OCI-LY1 (cell line): Measurements from ENCODE around the gene ENTPD3.

ENCODE experiments used
- H2AFZ ChIP-seq: fragments of 200-600 bp; sonication (generic), shearing (Covaris generic); 2 replicates; pipeline ENCODE4 v1.6.0; 2014; ENCODE audit warnings: antibody characterized with exemption, mild to moderate bottlenecking, low read length
- H3F3A ChIP-seq: fragments of 200-600 bp; sonication (generic), shearing (Covaris generic); 2 replicates; pipeline ENCODE4 v1.6.0; 2014; ENCODE audit warnings: mild to moderate bottlenecking, antibody characterized with exemption, low read length, moderate library complexity; ENCODE audit not compliant: insufficient read depth
- H3K27ac ChIP-seq: fragments of 200-600 bp; sonication (generic); 2 replicates; pipeline ENCODE4 v1.5.1; 2014; ENCODE audit warnings: low read length, mixed run types, mild to moderate bottlenecking, low read depth; ENCODE audit not compliant: poor library complexity, severe bottlenecking
- H3K27me3 ChIP-seq: fragments of 200-600 bp; sonication (generic); 2 replicates; pipeline ENCODE4 v1.6.0; 2014; ENCODE audit warnings: antibody characterized with exemption, mild to moderate bottlenecking, low read length, moderate library complexity; ENCODE audit not compliant: insufficient read depth
- H3K36me3 ChIP-seq: fragments of 200-600 bp; sonication (generic); 2 replicates; pipeline ENCODE4 v1.6.1; 2014; ENCODE audit warnings: mild to moderate bottlenecking, antibody characterized with exemption, low read length, moderate library complexity, mixed read lengths; ENCODE audit not compliant: insufficient read depth
- H3K4me1 ChIP-seq: fragments of 200-600 bp; sonication (generic); 2 replicates; pipeline ENCODE4 v1.5.1; 2014; ENCODE audit warnings: mild to moderate bottlenecking, low read length, moderate library complexity; ENCODE audit not compliant: insufficient read depth, severe bottlenecking
- H3K4me2 ChIP-seq: fragments of 200-600 bp; sonication (generic), shearing (Covaris generic); 2 replicates; pipeline ENCODE4 v1.6.1; 2014; ENCODE audit warnings: low read length
- H3K4me3 ChIP-seq: fragments of 200-600 bp; sonication (generic); 2 replicates; pipeline ENCODE4 v1.5.1; 2014; ENCODE audit warnings: low read length, low read depth, mild to moderate bottlenecking, mixed read lengths; ENCODE audit not compliant: poor library complexity, severe bottlenecking
- H3K79me2 ChIP-seq: fragments of 200-600 bp; shearing (Covaris generic); 2 replicates; pipeline ENCODE4 v1.6.1; 2016; ENCODE audit warnings: mixed run types, low read length, mixed read lengths; ENCODE audit not compliant: insufficient read depth
- H3K9ac ChIP-seq: fragments of 200-600 bp; sonication (generic), shearing (Covaris generic); 2 replicates; pipeline ENCODE4 v1.6.1; 2014; ENCODE audit warnings: mild to moderate bottlenecking, low read length, mixed read lengths
- H3K9me2 ChIP-seq: fragments of 200-600 bp; sonication (generic), shearing (Covaris generic); 2 replicates; pipeline ENCODE4 v1.6.1; 2014; ENCODE audit warnings: low read depth, mild to moderate bottlenecking, low read length, mixed read lengths
- H3K9me3 ChIP-seq: fragments of 200-600 bp; shearing (Covaris generic); 2 replicates; pipeline ENCODE4 v1.6.1; 2014; ENCODE audit warnings: low read length, mixed read lengths
- H4K20me1 ChIP-seq: fragments of 200-600 bp; sonication (generic), shearing (Covaris generic); 2 replicates; pipeline ENCODE4 v1.6.0; 2016; ENCODE audit warnings: mild to moderate bottlenecking, low read length; ENCODE audit not compliant: insufficient read depth
- CTCF ChIP-seq: fragments of 200-600 bp; sonication (generic), shearing (Covaris generic); IDR thresholded peaks from 2 replicates; pipeline ENCODE4 v1.5.1; 2017; ENCODE audit warnings: mild to moderate bottlenecking, antibody characterized with exemption, low read length, moderate library complexity, mixed read lengths
- EZH2 ChIP-seq: fragments of 200-600 bp; sonication (generic), shearing (Covaris generic); IDR thresholded peaks from 2 replicates; pipeline ENCODE4 v1.8.0; 2017; ENCODE audit warnings: borderline replicate concordance, mixed run types, mild to moderate bottlenecking, antibody characterized with exemption, low read length, moderate library complexity, mixed read lengths

Gene ENTPD3

GRCh38 chr3:40369716-40370115 lies 17.3 kb upstream of the ENTPD3 start:
- Histone ChIP-seq H3F3A (no peaks in the 10 kb centered on the region), H3K4me2 (no peak overlapping the region)

GRCh38 chr3:40377822-40378221 lies 9.2 kb upstream of the ENTPD3 start:
- H4K20me1 ChIP-seq = no peaks in the 10 kb centered on the region
- no peak overlapping the region for H3K4me2 ChIP-seq
- H2AFZ ChIP-seq = no peak overlapping the region
- 0 out of 2 replicates have a peak, but pooled peaks cover 2% of the 10 kb centered on the region for H3K9me3 ChIP-seq
- H3K4me3 ChIP-seq = no peak overlapping the region
- no peaks in the 10 kb centered on the region for H3K79me2 ChIP-seq
- H3K9ac ChIP-seq = no peak overlapping the region
- H3K36me3 ChIP-seq = no peaks in the 10 kb centered on the region
- H3K4me1 ChIP-seq = no peaks in the 10 kb centered on the region
- no peak overlapping the region for H3K27ac ChIP-seq
- H3F3A ChIP-seq = no peaks in the 10 kb centered on the region
- no peaks in the 10 kb centered on the region for H3K27me3 ChIP-seq
- no peak for TF ChIP-seq CTCF
- TF ChIP-seq EZH2 = no peak
- no peaks in the 10 kb centered on the region for H3K9me2 ChIP-seq

More at GRCh38 chr3:40369716-40370115, 17.3 kb upstream of the ENTPD3 start:
- Histone ChIP-seq H2AFZ (no peak overlapping the region), H3K36me3 (no peaks in the 10 kb centered on the region), H3K27ac (no peak overlapping the region), H4K20me1 (no peaks in the 10 kb centered on the region), H3K9ac (no peak overlapping the region), H3K4me1 (no peaks in the 10 kb centered on the region), H3K9me2 (no peaks in the 10 kb centered on the region), H3K4me3 (no peak overlapping the region), H3K9me3 (no peaks in the 10 kb centered on the region), H3K27me3 (no peaks in the 10 kb centered on the region), H3K79me2 (no peaks in the 10 kb centered on the region)
- no peak for TF ChIP-seq CTCF
- TF ChIP-seq EZH2 = no peak

GRCh38 chr3:40379674-40380306 lies 7.2 kb upstream of the ENTPD3 start:
- H3F3A ChIP-seq = no peaks in the 10 kb centered on the region
- H2AFZ ChIP-seq = no peak overlapping the region

More at GRCh38 chr3:40379674-40380306, 7.2 kb upstream of the ENTPD3 start:
- Histone ChIP-seq H3K79me2 (no peaks in the 10 kb centered on the region), H4K20me1 (no peaks in the 10 kb centered on the region), H3K9me3 (0 out of 2 replicates have a peak, but pooled peaks cover 2% of the 10 kb centered on the region), H3K9me2 (no peaks in the 10 kb centered on the region), H3K4me2 (no peak overlapping the region), H3K36me3 (no peaks in the 10 kb centered on the region), H3K27ac (no peak overlapping the region), H3K4me1 (no peaks in the 10 kb centered on the region), H3K9ac (no peak overlapping the region), H3K4me3 (no peak overlapping the region), H3K27me3 (no peaks in the 10 kb centered on the region)
- TF ChIP-seq EZH2 (no peak), CTCF (no peak)
